Activated naive CD8-positive, alpha-beta T cell (primary cell): ENCODE results near the gene CCL7.

ENCODE experiments used
- H3K27ac Mint-ChIP-seq: one replicate; pipeline ENCODE4 v1.8.0; 2021; ENCODE audit warnings: mixed read lengths
- H3K27me3 Mint-ChIP-seq: one replicate; pipeline ENCODE4 v1.8.0; 2021; ENCODE audit warnings: mixed read lengths
- H3K36me3 Mint-ChIP-seq: one replicate; pipeline ENCODE4 v1.8.0; 2021; ENCODE audit warnings: mixed read lengths
- H3K4me1 Mint-ChIP-seq: one replicate; pipeline ENCODE4 v1.8.0; 2021; ENCODE audit warnings: low read depth, mixed read lengths
- H3K4me3 Mint-ChIP-seq: one replicate; pipeline ENCODE4 v1.8.0; 2021; ENCODE audit warnings: mild to moderate bottlenecking, mixed read lengths
- H3K9me3 Mint-ChIP-seq: one replicate; pipeline ENCODE4 v1.8.0; 2021; ENCODE audit warnings: low read depth, mixed read lengths

CCL7 gene

GRCh38 chr17:34241062-34241461 is 29.0 kb upstream of the CCL7 start:
- H3K27me3 Mint-ChIP-seq = peaks cover 6% of the 10 kb centered on the region
- H3K4me1 Mint-ChIP-seq = no peaks in the 10 kb centered on the region
- H3K27ac Mint-ChIP-seq = no peak overlapping the region
- no peaks in the 10 kb centered on the region for H3K9me3 Mint-ChIP-seq
- H3K36me3 Mint-ChIP-seq = no peaks in the 10 kb centered on the region
- no peak overlapping the region for H3K4me3 Mint-ChIP-seq

GRCh38 chr17:34242587-34243363 is 27.2 kb upstream of the CCL7 start:
- H3K27ac Mint-ChIP-seq = no peak overlapping the region
- H3K4me1 Mint-ChIP-seq = no peaks in the 10 kb centered on the region

GRCh38 chr17:34243364-34244320 is 26.4 kb upstream of the CCL7 start:
- Mint-ChIP-seq H3K27ac (no peak overlapping the region), H3K4me1 (no peaks in the 10 kb centered on the region)

More at GRCh38 chr17:34242587-34243363, 27.2 kb upstream of the CCL7 start:
- no peaks in the 10 kb centered on the region for H3K36me3 Mint-ChIP-seq
- no peaks in the 10 kb centered on the region for H3K9me3 Mint-ChIP-seq
- no peak overlapping the region for H3K4me3 Mint-ChIP-seq
- peaks cover 8% of the 10 kb centered on the region for H3K27me3 Mint-ChIP-seq

GRCh38 chr17:34245351-34245905 is 24.6 kb upstream of the CCL7 start:
- Mint-ChIP-seq H3K9me3 (no peaks in the 10 kb centered on the region), H3K36me3 (no peaks in the 10 kb centered on the region), H3K27ac (no peak overlapping the region), H3K4me1 (no peaks in the 10 kb centered on the region), H3K27me3 (peaks cover 3% of the 10 kb centered on the region), H3K4me3 (no peak overlapping the region)

More at GRCh38 chr17:34243364-34244320, 26.4 kb upstream of the CCL7 start:
- no peak overlapping the region for H3K4me3 Mint-ChIP-seq
- no peaks in the 10 kb centered on the region for H3K36me3 Mint-ChIP-seq
- H3K27me3 Mint-ChIP-seq = peaks cover 8% of the 10 kb centered on the region
- no peaks in the 10 kb centered on the region for H3K9me3 Mint-ChIP-seq

- no peak overlapping the region for H3K4me3 Mint-ChIP-seq
- no peaks in the 10 kb centered on the region for H3K36me3 Mint-ChIP-seq
- H3K27ac Mint-ChIP-seq = no peak overlapping the region
- peaks cover 2% of the 10 kb centered on the region for H3K27me3 Mint-ChIP-seq
- H3K9me3 Mint-ChIP-seq = no peaks in the 10 kb centered on the region
- no peaks in the 10 kb centered on the region for H3K4me1 Mint-ChIP-seq
These were observed 23.6 kb upstream of the CCL7 start for GRCh38 chr17:34246446-34246845.

GRCh38 chr17:34246881-34247280 is 23.1 kb upstream of the CCL7 start:
- Mint-ChIP-seq H3K36me3 (no peaks in the 10 kb centered on the region), H3K9me3 (no peaks in the 10 kb centered on the region), H3K4me3 (no peak overlapping the region), H3K27ac (no peak overlapping the region), H3K4me1 (no peaks in the 10 kb centered on the region), H3K27me3 (peaks cover 2% of the 10 kb centered on the region)

- no peaks in the 10 kb centered on the region for H3K9me3 Mint-ChIP-seq
- no peaks in the 10 kb centered on the region for H3K36me3 Mint-ChIP-seq
These were observed 21.5 kb upstream of the CCL7 start for GRCh38 chr17:34248511-34249024.

GRCh38 chr17:34249061-34249460 is 21.0 kb upstream of the CCL7 start:
- Mint-ChIP-seq H3K27me3 (peaks cover 5% of the 10 kb centered on the region), H3K9me3 (no peaks in the 10 kb centered on the region), H3K4me1 (no peaks in the 10 kb centered on the region), H3K4me3 (no peak overlapping the region), H3K36me3 (no peaks in the 10 kb centered on the region), H3K27ac (no peak overlapping the region)

More at GRCh38 chr17:34248511-34249024, 21.5 kb upstream of the CCL7 start:
- Mint-ChIP-seq H3K4me3 (no peak overlapping the region), H3K4me1 (no peaks in the 10 kb centered on the region), H3K27ac (no peak overlapping the region), H3K27me3 (peaks cover 5% of the 10 kb centered on the region)

GRCh38 chr17:34249478-34249877 is 20.5 kb upstream of the CCL7 start:
- no peak overlapping the region for H3K27ac Mint-ChIP-seq
- H3K36me3 Mint-ChIP-seq = no peaks in the 10 kb centered on the region
- H3K4me1 Mint-ChIP-seq = no peaks in the 10 kb centered on the region
- peaks cover 5% of the 10 kb centered on the region for H3K27me3 Mint-ChIP-seq
- no peak overlapping the region for H3K4me3 Mint-ChIP-seq
- no peaks in the 10 kb centered on the region for H3K9me3 Mint-ChIP-seq

GRCh38 chr17:34251186-34251585 is 18.8 kb upstream of the CCL7 start:
- H3K9me3 Mint-ChIP-seq = no peaks in the 10 kb centered on the region
- H3K27ac Mint-ChIP-seq = no peak overlapping the region
- peaks cover 4% of the 10 kb centered on the region for H3K4me1 Mint-ChIP-seq
- H3K27me3 Mint-ChIP-seq = peaks cover 5% of the 10 kb centered on the region
- no peak overlapping the region for H3K4me3 Mint-ChIP-seq
- no peaks in the 10 kb centered on the region for H3K36me3 Mint-ChIP-seq

GRCh38 chr17:34252095-34252443 is 18.0 kb upstream of the CCL7 start:
- peaks cover 4% of the 10 kb centered on the region for H3K4me1 Mint-ChIP-seq
- no peak overlapping the region for H3K27ac Mint-ChIP-seq
- no peaks in the 10 kb centered on the region for H3K9me3 Mint-ChIP-seq
- peaks cover 6% of the 10 kb centered on the region for H3K27me3 Mint-ChIP-seq
- no peaks in the 10 kb centered on the region for H3K36me3 Mint-ChIP-seq
- H3K4me3 Mint-ChIP-seq = no peak overlapping the region

GRCh38 chr17:34252444-34253138 is 17.4 kb upstream of the CCL7 start:
- no peaks in the 10 kb centered on the region for H3K36me3 Mint-ChIP-seq
- H3K27ac Mint-ChIP-seq = no peak overlapping the region
- H3K4me3 Mint-ChIP-seq = no peak overlapping the region
- no peaks in the 10 kb centered on the region for H3K9me3 Mint-ChIP-seq
- peaks cover 8% of the 10 kb centered on the region for H3K27me3 Mint-ChIP-seq
- peaks cover 4% of the 10 kb centered on the region for H3K4me1 Mint-ChIP-seq

- Mint-ChIP-seq H3K27ac (no peak overlapping the region), H3K4me3 (no peak overlapping the region)
These were observed 16.9 kb upstream of the CCL7 start for GRCh38 chr17:34253139-34253525.

GRCh38 chr17:34254146-34254545 is 15.9 kb upstream of the CCL7 start:
- H3K36me3 Mint-ChIP-seq = no peaks in the 10 kb centered on the region
- H3K4me3 Mint-ChIP-seq = no peak overlapping the region
- H3K9me3 Mint-ChIP-seq = no peaks in the 10 kb centered on the region
- peaks cover 12% of the 10 kb centered on the region for H3K27me3 Mint-ChIP-seq
- H3K27ac Mint-ChIP-seq = no peak overlapping the region
- peaks cover 4% of the 10 kb centered on the region for H3K4me1 Mint-ChIP-seq

More at GRCh38 chr17:34253139-34253525, 16.9 kb upstream of the CCL7 start:
- peaks cover 12% of the 10 kb centered on the region for H3K27me3 Mint-ChIP-seq
- no peaks in the 10 kb centered on the region for H3K9me3 Mint-ChIP-seq
- peaks cover 4% of the 10 kb centered on the region for H3K4me1 Mint-ChIP-seq
- H3K36me3 Mint-ChIP-seq = no peaks in the 10 kb centered on the region
